SK-N-SH treated with all-trans-retinoic acid at 6 μM for 48 hours (cell line): Measurements from ENCODE around the gene SLC22A16.

Experiments
- ARNTL ChIP-seq: fragments of 450-650 bp; formaldehyde crosslinking; IDR thresholded peaks from 2 replicates; pipeline ENCODE4 v1.5.0; 2020; ENCODE audit warnings: low read depth, mild to moderate bottlenecking, moderate library complexity, borderline replicate concordance
- BACH2 ChIP-seq: fragments of 250-450 bp; sonication (Bioruptor Pico); IDR thresholded peaks from 2 replicates; pipeline ENCODE4 v1.9.0; 2021; ENCODE audit warnings: mild to moderate bottlenecking, borderline replicate concordance
- CREB5 ChIP-seq: fragments of 250-450 bp; sonication (Bioruptor Pico); IDR thresholded peaks from 2 replicates; pipeline ENCODE4 v1.5.1; 2020; ENCODE audit warnings: low read depth, mild to moderate bottlenecking, moderate library complexity
- CSDC2 ChIP-seq: fragments of 250-450 bp; sonication (Bioruptor Pico); IDR thresholded peaks from 2 replicates; pipeline ENCODE4 v1.5.0; 2020; ENCODE audit warnings: mild to moderate bottlenecking, moderate library complexity
- CSRNP3 ChIP-seq: fragments of 250-450 bp; sonication (Bioruptor Pico); IDR thresholded peaks from 2 replicates; pipeline ENCODE4 v1.5.1; 2021; ENCODE audit warnings: mild to moderate bottlenecking, moderate library complexity
- ISL1 ChIP-seq: fragments of 250-450 bp; sonication (Bioruptor Pico); IDR thresholded peaks from 2 replicates; pipeline ENCODE4 v2.1.2; 2022; ENCODE audit warnings: mild to moderate bottlenecking, moderate library complexity
- PATZ1 ChIP-seq: fragments of 250-450 bp; sonication (Bioruptor Pico); IDR thresholded peaks from 2 replicates; pipeline ENCODE4 v1.8.0; 2020; ENCODE audit warnings: mild to moderate bottlenecking, moderate library complexity, borderline replicate concordance
- POU6F1 ChIP-seq: fragments of 250-450 bp; sonication (Bioruptor Pico); IDR thresholded peaks from 2 replicates; pipeline ENCODE4 v1.8.0; 2021; ENCODE audit warnings: low read depth, mild to moderate bottlenecking, moderate library complexity, borderline replicate concordance
- SNAI2 ChIP-seq: fragments of 250-450 bp; sonication (Bioruptor Pico); IDR thresholded peaks from 2 replicates; pipeline ENCODE4 v1.5.0; 2020; ENCODE audit warnings: mild to moderate bottlenecking, moderate library complexity
- TCF4 ChIP-seq: fragments of 250-450 bp; sonication (Bioruptor Pico); IDR thresholded peaks from 2 replicates; pipeline ENCODE4 v1.8.0; 2021; ENCODE audit warnings: mild to moderate bottlenecking, moderate library complexity, borderline replicate concordance
- TOX ChIP-seq: fragments of 250-450 bp; sonication (Bioruptor Pico); IDR thresholded peaks from 2 replicates; pipeline ENCODE4 v1.8.0; 2021; ENCODE audit warnings: mild to moderate bottlenecking, moderate library complexity, borderline replicate concordance
- ZFP3 ChIP-seq: fragments of 250-450 bp; sonication (Bioruptor Pico); IDR thresholded peaks from 2 replicates; pipeline ENCODE4 v1.5.0; 2020; ENCODE audit warnings: mild to moderate bottlenecking, moderate library complexity
- ZFP30 ChIP-seq: fragments of 450-650 bp; formaldehyde crosslinking; IDR thresholded peaks from 2 replicates; pipeline ENCODE4 v1.5.0; 2022; ENCODE audit warnings: mild to moderate bottlenecking, moderate library complexity
- ZNF70 ChIP-seq: fragments of 450-650 bp; formaldehyde crosslinking; IDR thresholded peaks from 2 replicates; pipeline ENCODE4 v1.5.0; 2020; ENCODE audit warnings: mild to moderate bottlenecking, moderate library complexity

GRCh38 chr6:110430236-110430635 lies 46.2 kb downstream of the SLC22A16 start:
- TF ChIP-seq CSRNP3 (no peak), SNAI2 (no peak), ARNTL (CRISPR knock-in tag) (no peak), ZNF70 (CRISPR knock-in tag) (no peak), ZFP3 (no peak), ZFP30 (no peak), ISL1 (CRISPR knock-in tag) (no peak), PATZ1 (CRISPR knock-in tag) (no peak), CREB5 (CRISPR knock-in tag) (no peak), BACH2 (CRISPR knock-in tag) (no peak), TCF4 (CRISPR knock-in tag) (no peak), TOX (CRISPR knock-in tag) (no peak), POU6F1 (no peak), CSDC2 (CRISPR knock-in tag) (no peak)
